MCF 10A (cell line): ENCODE measurements around the gene RAB37. TPM values are rescaled to one million over a fixed set of nuclear protein-coding genes. Genes with fewer than 3 reads are reported as not detected.

ENCODE experiments used
- BruUV-seq: library from RNA; stranded (reverse); fragments of 400-500 nt; replicated peaks from 2 replicates; lab custom pipeline; 2021; lab: Mats Ljungman, UMichigan
- CTCF ChIA-PET: fragments of 300-600 bp; sonication (Branson Sonifier 250); formaldehyde crosslinking; extraction: SDS; loops from one replicate; lab custom pipeline; 2021; ENCODE audit warnings: antibody characterized with exemption, inconsistent platforms; lab: Yijun Ruan, JAX
- POLR2A ChIA-PET: fragments of 300-600, 350-650 bp; sonication (Branson Sonifier 250); formaldehyde crosslinking; extraction: SDS; loops from one replicate; lab custom pipeline; 2020; ENCODE audit warnings: antibody characterized with exemption, inconsistent platforms; lab: Yijun Ruan, JAX
- DNase-seq: peaks from one replicate; pipeline ENCODE4 v3.0.0-alpha.2; 2018; ENCODE audit not compliant: unreplicated experiment
- H3K27ac Mint-ChIP-seq: one replicate; pipeline ENCODE4 v1.8.0; 2022; ENCODE audit warnings: mild to moderate bottlenecking, low read depth, mixed read lengths; ENCODE audit not compliant: unreplicated experiment
- H3K27me3 Mint-ChIP-seq: one replicate; pipeline ENCODE4 v1.8.0; 2022; ENCODE audit warnings: mixed read lengths; ENCODE audit not compliant: insufficient read depth, unreplicated experiment
- H3K36me3 Mint-ChIP-seq: one replicate; pipeline ENCODE4 v1.8.0; 2022; ENCODE audit warnings: mild to moderate bottlenecking, moderate library complexity, mixed read lengths; ENCODE audit not compliant: insufficient read depth, unreplicated experiment
- H3K4me1 Mint-ChIP-seq: one replicate; pipeline ENCODE4 v1.8.0; 2022; ENCODE audit warnings: mixed read lengths; ENCODE audit not compliant: insufficient read depth, unreplicated experiment
- H3K4me3 Mint-ChIP-seq: one replicate; pipeline ENCODE4 v1.8.0; 2022; ENCODE audit warnings: mild to moderate bottlenecking, moderate library complexity, mixed read lengths; ENCODE audit not compliant: unreplicated experiment
- H3K9me3 Mint-ChIP-seq: one replicate; pipeline ENCODE4 v1.8.0; 2022; ENCODE audit warnings: mixed read lengths; ENCODE audit not compliant: unreplicated experiment
- CTCF ChIP-seq: fragments of 200-600 bp; IDR thresholded peaks from one replicate; pipeline ENCODE4 v1.8.0; 2022; ENCODE audit warnings: antibody characterized with exemption, mild to moderate bottlenecking; ENCODE audit not compliant: unreplicated experiment
- intact Hi-C: fragments of 100-400 bp; cut with micrococcal nuclease; formaldehyde crosslinking; loops from 2 replicates; pipeline ENCODE4 v1.14.1; 2022
- total RNA-seq: library from RNA; stranded (reverse); gene quantifications from 2 replicates; pipeline ENCODE4 v1.2.3, GENCODE V29; 2022

The RAB37 gene
- total RNA-seq, 1 experiment from 2014 or later, result not detected

- TF ChIP-seq CTCF, result no peak
- CTCF ChIA-PET, result no interaction called here
- DNase-seq, result no peak
Observed at GRCh38 chr17:74729866-74730265, 7.2 kb upstream of the RAB37 start.

GRCh38 chr17:74730491-74731346 lies 6.3 kb upstream of the RAB37 start:
- no TSS peak for BruUV-seq
- CTCF ChIA-PET, result no interaction called here
- DNase-seq, result no peak
- TF ChIP-seq CTCF, result no peak
- intact Hi-C loops, result no loop called here
- Mint-ChIP-seq H3K27ac (no peak overlapping the region), H3K4me3 (no peak overlapping the region), H3K27me3 (no peaks in the 10 kb centered on the region), H3K36me3 (no peaks in the 10 kb centered on the region), H3K9me3 (no peaks in the 10 kb centered on the region), H3K4me1 (no peaks in the 10 kb centered on the region)
- POLR2A ChIA-PET, result no interaction called here

More at GRCh38 chr17:74729866-74730265, 7.2 kb upstream of the RAB37 start:
- no peaks in the 10 kb centered on the region for H3K4me1 Mint-ChIP-seq
- POLR2A ChIA-PET, result interaction anchor here (0.6 kb wide), 1 partner anchor 149 kb away, joined by 3 read pairs; no protein-coding TSS in a partner anchor
- H3K4me3 Mint-ChIP-seq, result no peak overlapping the region
- intact Hi-C loops, result no loop called here
- H3K36me3 Mint-ChIP-seq, result no peaks in the 10 kb centered on the region
- H3K9me3 Mint-ChIP-seq, result no peaks in the 10 kb centered on the region
- BruUV-seq, result no TSS peak
- peaks cover 1% of the 10 kb centered on the region for H3K27me3 Mint-ChIP-seq
- no peak overlapping the region for H3K27ac Mint-ChIP-seq

GRCh38 chr17:74731347-74731605 lies 5.8 kb upstream of the RAB37 start:
- CTCF ChIA-PET, result no interaction called here
- Mint-ChIP-seq H3K27me3 (peaks cover 3% of the 10 kb centered on the region), H3K9me3 (no peaks in the 10 kb centered on the region), H3K4me1 (no peaks in the 10 kb centered on the region), H3K27ac (no peak overlapping the region), H3K4me3 (no peak overlapping the region), H3K36me3 (no peaks in the 10 kb centered on the region)
- POLR2A ChIA-PET, result no interaction called here
- intact Hi-C loops, result no loop called here
- no peak for DNase-seq
- BruUV-seq, result no TSS peak
- no peak for TF ChIP-seq CTCF

GRCh38 chr17:74732042-74732867 lies 4.8 kb upstream of the RAB37 start:
- Mint-ChIP-seq H3K9me3 (no peaks in the 10 kb centered on the region), H3K4me3 (no peak overlapping the region), H3K4me1 (no peaks in the 10 kb centered on the region), H3K36me3 (no peaks in the 10 kb centered on the region), H3K27ac (no peak overlapping the region), H3K27me3 (peaks cover 9% of the 10 kb centered on the region)
- ChIA-PET CTCF (interaction anchor here (0.7 kb wide), 2 partner anchors 94 to 134 kb away, joined by 3 to 4 read pairs; no protein-coding TSS in a partner anchor), POLR2A (no interaction called here)
- intact Hi-C loops, result no loop called here
- no peak for TF ChIP-seq CTCF
- DNase-seq, result no peak
- no TSS peak for BruUV-seq
